DMS53 treated with DMSO at 0.1 percent for 48 hours (cell line): ENCODE data around the gene ZNF408.

Experiments used
- DNase-seq: peaks from one replicate; lab custom pipeline; 2025; ENCODE audit not compliant: unreplicated experiment; lab: John Stamatoyannopoulos, UW

ZNF408 gene

GRCh38 chr11:46725338-46726205, 24.7 kb downstream of the ZNF408 start:
- no peak for DNase-seq

- DNase-seq: no peak
Observed at GRCh38 chr11:46726206-46726862, 25.5 kb downstream of the ZNF408 start.

GRCh38 chr11:46727952-46728658, 27.3 kb downstream of the ZNF408 start:
- no peak for DNase-seq

- DNase-seq: no peak
Observed at GRCh38 chr11:46728659-46729040, 27.8 kb downstream of the ZNF408 start.

- DNase-seq: no peak
Observed at GRCh38 chr11:46729110-46730027, 28.5 kb downstream of the ZNF408 start.

GRCh38 chr11:46731545-46731944, 30.7 kb downstream of the ZNF408 start:
- DNase-seq: no peak

- DNase-seq: no peak
Observed at GRCh38 chr11:46733234-46733633, 32.4 kb downstream of the ZNF408 start.

GRCh38 chr11:46736146-46736545, 35.3 kb downstream of the ZNF408 start:
- DNase-seq: no peak

GRCh38 chr11:46736615-46737014, 35.8 kb downstream of the ZNF408 start:
- DNase-seq: no peak

GRCh38 chr11:46737699-46738098, 36.9 kb downstream of the ZNF408 start:
- DNase-seq: no peak

GRCh38 chr11:46738887-46739286, 38.1 kb downstream of the ZNF408 start:
- no peak for DNase-seq

GRCh38 chr11:46741600-46742484, 41.0 kb downstream of the ZNF408 start:
- no peak for DNase-seq

GRCh38 chr11:46743043-46743442, 42.2 kb downstream of the ZNF408 start:
- DNase-seq: no peak

GRCh38 chr11:46743693-46744339, 43.0 kb downstream of the ZNF408 start:
- DNase-seq: no peak

GRCh38 chr11:46745328-46745727, 44.5 kb downstream of the ZNF408 start:
- DNase-seq: no peak

- DNase-seq: no peak
Observed at GRCh38 chr11:46745995-46746394, 45.2 kb downstream of the ZNF408 start.

GRCh38 chr11:46747150-46747549, 46.3 kb downstream of the ZNF408 start:
- DNase-seq: no peak
